ENCODE data around the gene TRAM2. TPM values are rescaled to one million over a fixed set of nuclear protein-coding genes. Genes with fewer than 3 reads are reported as not detected.

TRAM2 gene
- total RNA-seq, 5 donors from 2014 or later (not counting 1 experiment from before 2014, with no cell fraction given): 8.8 to 12.1 (median 9.3) TPM

DNA sequence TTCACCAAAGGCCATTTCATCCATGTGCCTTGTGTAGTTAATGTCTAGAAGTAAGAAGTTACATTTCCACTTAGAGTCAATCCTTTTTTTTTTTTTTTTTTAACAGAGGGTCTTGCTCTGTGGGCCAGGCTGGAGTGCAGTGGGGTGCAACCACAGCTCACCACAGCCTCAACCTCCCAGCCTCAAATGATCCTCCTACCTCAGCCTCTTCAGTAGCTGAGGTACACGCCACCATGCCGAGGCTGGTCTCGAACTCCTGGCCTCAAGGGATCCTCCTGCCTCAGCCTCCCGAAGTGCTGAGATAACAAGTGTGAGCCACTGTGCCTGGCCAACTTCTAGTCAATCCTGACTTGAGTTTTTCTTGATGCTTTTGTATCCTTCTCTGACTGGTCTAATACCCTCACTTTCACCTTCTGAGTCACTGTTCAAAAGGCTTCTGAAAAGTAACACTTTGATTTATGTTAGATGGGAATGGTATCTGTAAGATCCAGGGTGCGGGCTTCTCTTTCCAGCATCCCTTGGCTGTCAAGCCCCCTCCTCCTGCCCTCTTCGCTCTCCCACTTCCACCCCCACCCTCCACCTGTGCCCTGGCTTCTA is 22.1 kb downstream of the TRAM2 start:
- Histone ChIP-seq H3K36me3 (ENCODE audit: control insufficient read depth in 2 of 2, extremely low read depth in 1 of 2, insufficient read depth in 1 of 2, low read length in 1 of 2) (peaks cover 0 to 4% of the 10 kb centered on the region in 2 donors), H3K27ac (ENCODE audit: low read length) (no peak overlapping the region), H3K4me3 (ENCODE audit: control insufficient read depth in 1 of 2, extremely low read depth in 1 of 2, low read length in 1 of 2) (no peak overlapping the region), H3K9me3 (no peaks in the 10 kb centered on the region), H3K4me1 (ENCODE audit: control insufficient read depth in 1 of 2, extremely low read depth in 1 of 2, insufficient read depth in 2 of 2, low read length in 2 of 2) (peaks cover 0 to 15% of the 10 kb centered on the region in 2 experiments), H3K27me3 (replicated peaks in 1 of 2; ENCODE audit: control insufficient read depth in 2 of 2, extremely low read depth in 1 of 2, insufficient read depth in 2 of 2, low read length in 1 of 2) (no peaks in the 10 kb centered on the region)
- no peaks in the 10 kb centered on the region for H3K27me3 Mint-ChIP-seq
- POLR2A ChIA-PET: no interaction called here
- H3K4me3 Mint-ChIP-seq: no peak overlapping the region
- ATAC-seq (replicated peaks in 1 of 4) (no peak), DNase-seq (no peak)
- 95% methylated on average over 5 of the region's 6 CpGs for WGBS (ENCODE audit: insufficient coverage)
- H3K9me3 Mint-ChIP-seq: no peaks in the 10 kb centered on the region
- peaks cover 31 to 47% (median 34%) of the 10 kb centered on the region in 3 donors for H3K4me1 Mint-ChIP-seq
- CTCF ChIA-PET: no interaction called here
- no peak overlapping the region for H3K27ac Mint-ChIP-seq
- H3K36me3 Mint-ChIP-seq: peaks cover 16% of the 10 kb centered on the region

DNA sequence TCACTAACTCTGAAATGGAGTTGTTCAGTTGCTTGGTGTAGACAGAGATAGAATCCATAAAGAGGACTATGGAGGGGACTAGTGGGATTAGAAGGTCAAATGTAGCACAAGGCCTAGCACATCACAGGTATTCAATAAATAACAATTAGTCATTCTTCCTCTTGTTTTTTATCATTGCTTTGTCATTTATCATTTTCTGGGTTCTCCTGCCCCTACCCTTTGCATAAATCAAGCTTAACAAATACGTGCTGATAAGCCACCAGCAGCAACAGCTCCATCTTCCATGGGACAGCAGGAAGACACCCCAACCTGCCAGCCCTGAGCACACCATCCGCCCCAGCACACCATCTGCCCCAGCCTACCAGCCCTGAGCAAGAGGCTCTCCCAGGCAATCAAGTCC is 23.1 kb downstream of the TRAM2 start:
- Histone ChIP-seq H3K27ac (ENCODE audit: low read length) (no peak overlapping the region), H3K4me1 (ENCODE audit: control insufficient read depth in 1 of 2, extremely low read depth in 1 of 2, insufficient read depth in 2 of 2, low read length in 2 of 2) (peaks cover 0 to 15% of the 10 kb centered on the region in 2 experiments), H3K9me3 (no peaks in the 10 kb centered on the region), H3K36me3 (ENCODE audit: control insufficient read depth in 2 of 2, extremely low read depth in 1 of 2, insufficient read depth in 1 of 2, low read length in 1 of 2) (no peaks in the 10 kb centered on the region), H3K4me3 (ENCODE audit: control insufficient read depth in 1 of 2, extremely low read depth in 1 of 2, low read length in 1 of 2) (no peak overlapping the region), H3K27me3 (replicated peaks in 1 of 2; ENCODE audit: control insufficient read depth in 2 of 2, extremely low read depth in 1 of 2, insufficient read depth in 2 of 2, low read length in 1 of 2) (no peaks in the 10 kb centered on the region)
- CTCF ChIA-PET: no interaction called here
- no peaks in the 10 kb centered on the region for H3K27me3 Mint-ChIP-seq
- H3K4me3 Mint-ChIP-seq: no peak overlapping the region
- H3K9me3 Mint-ChIP-seq: no peaks in the 10 kb centered on the region
- peaks cover 15% of the 10 kb centered on the region for H3K36me3 Mint-ChIP-seq
- DNase-seq (no peak), ATAC-seq (replicated peaks in 1 of 4) (no peak)
- H3K4me1 Mint-ChIP-seq: peaks cover 28 to 44% (median 33%) of the 10 kb centered on the region in 3 donors
- H3K27ac Mint-ChIP-seq: no peak overlapping the region
- POLR2A ChIA-PET: no interaction called here
- 77% methylated on average over 2 of the region's 2 CpGs for WGBS (ENCODE audit: insufficient coverage)

DNA sequence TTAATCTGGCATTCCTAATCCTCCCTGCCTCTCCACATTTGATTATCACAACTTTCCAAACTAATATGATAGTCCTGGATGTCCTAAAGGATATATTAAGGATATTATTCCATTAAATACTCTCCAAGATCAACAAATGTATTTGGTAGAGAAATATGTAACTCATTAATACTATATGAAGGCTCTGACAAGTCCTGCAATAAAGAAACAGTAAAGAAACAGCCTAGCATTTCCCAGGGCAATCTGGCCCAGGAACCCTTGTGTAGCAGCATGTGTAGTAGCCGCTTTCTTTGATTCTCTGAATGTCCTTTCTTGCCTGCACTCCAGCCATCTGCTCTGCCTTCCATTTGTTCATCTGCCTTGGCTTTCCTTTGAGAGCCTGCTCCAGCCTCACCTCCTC is 23.7 kb downstream of the TRAM2 start:
- Histone ChIP-seq H3K27ac (ENCODE audit: low read length) (no peak overlapping the region), H3K36me3 (ENCODE audit: control insufficient read depth in 2 of 2, extremely low read depth in 1 of 2, insufficient read depth in 1 of 2, low read length in 1 of 2) (no peaks in the 10 kb centered on the region), H3K4me3 (ENCODE audit: control insufficient read depth in 1 of 2, extremely low read depth in 1 of 2, low read length in 1 of 2) (no peak overlapping the region), H3K4me1 (ENCODE audit: control insufficient read depth in 1 of 2, extremely low read depth in 1 of 2, insufficient read depth in 2 of 2, low read length in 2 of 2) (peaks cover 0 to 15% of the 10 kb centered on the region in 2 experiments), H3K27me3 (replicated peaks in 1 of 2; ENCODE audit: control insufficient read depth in 2 of 2, extremely low read depth in 1 of 2, insufficient read depth in 2 of 2, low read length in 1 of 2) (no peaks in the 10 kb centered on the region), H3K9me3 (no peaks in the 10 kb centered on the region)
- Mint-ChIP-seq H3K4me3 (no peak overlapping the region), H3K36me3 (peaks cover 15% of the 10 kb centered on the region), H3K9me3 (no peaks in the 10 kb centered on the region), H3K27ac (no peak overlapping the region), H3K27me3 (no peaks in the 10 kb centered on the region), H3K4me1 (peaks cover 29 to 43% (median 30%) of the 10 kb centered on the region in 3 donors)
- POLR2A ChIA-PET: interaction anchor here in 1 of 2 donors (0.6 kb wide), 1 partner anchor 125 kb away, joined by 3 read pairs; no protein-coding TSS in a partner anchor
- ATAC-seq (replicated peaks in 1 of 4) (no peak), DNase-seq (no peak)
- WGBS (ENCODE audit: insufficient coverage): 100% methylated on average over 1 of the region's 1 CpG
- CTCF ChIA-PET: interaction anchor here in 1 of 2 donors (0.5 kb wide), 1 partner anchor 1366 kb away, joined by 4 read pairs; no protein-coding TSS in a partner anchor

DNA sequence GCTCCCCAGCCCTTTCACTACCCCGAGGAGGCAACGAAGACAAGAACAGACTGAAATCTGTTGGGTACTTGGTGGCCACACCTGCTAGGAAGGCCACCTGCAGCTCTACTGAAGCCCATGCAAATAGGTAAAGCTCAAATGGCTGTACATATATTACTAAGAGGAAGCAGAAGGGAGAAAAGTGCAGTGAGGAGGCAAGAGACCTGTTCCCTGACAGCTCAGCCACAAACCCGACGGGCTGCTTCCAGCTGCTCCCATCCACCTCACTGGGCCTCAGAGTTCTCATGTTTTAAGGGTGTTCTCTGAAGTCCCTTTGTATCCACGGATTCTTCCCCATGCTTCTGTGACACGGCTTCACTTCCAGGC is 24.6 kb downstream of the TRAM2 start:
- H3K9me3 ChIP-seq: no peaks in the 10 kb centered on the region
- ChIA-PET POLR2A (no interaction called here), CTCF (interaction anchor here (0.5 kb wide), 2 partner anchors 98 to 111 kb away, joined by 3 read pairs; no protein-coding TSS in a partner anchor)
- Mint-ChIP-seq H3K4me3 (no peak overlapping the region), H3K27ac (no peak overlapping the region), H3K4me1 (peaks cover 28 to 52% (median 35%) of the 10 kb centered on the region in 3 donors), H3K9me3 (no peaks in the 10 kb centered on the region), H3K36me3 (peaks cover 14% of the 10 kb centered on the region), H3K27me3 (no peaks in the 10 kb centered on the region)
- H3K27me3 ChIP-seq (replicated peaks in 1 of 2; ENCODE audit: control insufficient read depth in 2 of 2, extremely low read depth in 1 of 2, insufficient read depth in 2 of 2, low read length in 1 of 2): no peaks in the 10 kb centered on the region
- WGBS (ENCODE audit: insufficient coverage): no CpG with 5 or more reads among the region's 6 CpGs
- no peak for ATAC-seq (replicated peaks in 1 of 4)
- H3K36me3 ChIP-seq (ENCODE audit: control insufficient read depth in 2 of 2, extremely low read depth in 1 of 2, insufficient read depth in 1 of 2, low read length in 1 of 2): no peaks in the 10 kb centered on the region
- H3K4me3 ChIP-seq (ENCODE audit: control insufficient read depth in 1 of 2, extremely low read depth in 1 of 2, low read length in 1 of 2): no peak overlapping the region
- no peak for DNase-seq
- H3K4me1 ChIP-seq (ENCODE audit: control insufficient read depth in 1 of 2, extremely low read depth in 1 of 2, insufficient read depth in 2 of 2, low read length in 2 of 2): peaks cover 0 to 15% of the 10 kb centered on the region in 2 experiments
- H3K27ac ChIP-seq (ENCODE audit: low read length): no peak overlapping the region

DNA sequence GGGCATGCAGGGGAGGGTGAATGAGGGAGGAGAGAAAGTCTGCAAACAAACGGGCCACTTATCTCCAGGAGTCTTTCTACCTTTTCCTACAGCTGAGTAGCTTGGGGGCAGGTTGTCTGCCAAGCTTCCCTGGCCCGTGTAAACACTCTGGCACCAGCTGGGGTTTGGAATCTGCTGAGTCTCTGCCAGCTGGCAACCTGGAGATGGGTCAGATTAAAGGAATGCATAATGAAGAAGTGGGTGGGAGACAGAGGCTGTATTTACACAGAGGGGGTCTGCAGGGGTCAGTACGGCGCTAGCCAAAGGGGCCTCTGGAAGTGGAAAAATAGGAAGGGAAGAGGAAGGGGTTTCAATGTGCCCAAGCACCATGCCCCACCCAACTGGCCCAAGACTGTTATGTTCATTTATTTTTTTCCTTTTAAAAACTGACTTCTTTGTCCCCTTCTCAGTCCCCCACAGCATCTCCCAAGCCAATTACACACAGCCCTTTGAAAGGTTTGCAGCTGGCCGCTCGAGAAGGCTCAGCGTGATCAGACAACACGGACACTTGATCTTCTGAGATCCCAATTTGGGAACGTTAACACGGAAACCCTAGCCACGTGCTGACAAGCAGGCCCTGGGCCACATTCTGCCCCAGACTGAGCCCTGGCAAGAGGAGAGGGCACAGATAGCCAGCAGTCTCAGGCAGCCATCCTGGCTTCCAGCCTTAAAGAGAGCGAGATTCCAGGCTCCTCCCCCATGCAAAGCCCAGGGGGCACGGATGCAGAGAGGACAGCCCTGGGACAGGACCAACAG is 25.2 kb downstream of the TRAM2 start:
- Mint-ChIP-seq H3K36me3 (peaks cover 12% of the 10 kb centered on the region), H3K4me1 (peaks cover 29 to 54% (median 40%) of the 10 kb centered on the region in 3 donors), H3K27ac (no peak overlapping the region), H3K4me3 (no peak overlapping the region), H3K27me3 (no peaks in the 10 kb centered on the region), H3K9me3 (no peaks in the 10 kb centered on the region)
- Histone ChIP-seq H3K36me3 (ENCODE audit: control insufficient read depth in 2 of 2, extremely low read depth in 1 of 2, insufficient read depth in 1 of 2, low read length in 1 of 2) (no peaks in the 10 kb centered on the region), H3K9me3 (no peaks in the 10 kb centered on the region), H3K4me1 (ENCODE audit: control insufficient read depth in 1 of 2, extremely low read depth in 1 of 2, insufficient read depth in 2 of 2, low read length in 2 of 2) (peaks cover 0 to 15% of the 10 kb centered on the region in 2 experiments), H3K4me3 (ENCODE audit: control insufficient read depth in 1 of 2, extremely low read depth in 1 of 2, low read length in 1 of 2) (no peak overlapping the region), H3K27ac (ENCODE audit: low read length) (no peak overlapping the region), H3K27me3 (replicated peaks in 1 of 2; ENCODE audit: control insufficient read depth in 2 of 2, extremely low read depth in 1 of 2, insufficient read depth in 2 of 2, low read length in 1 of 2) (no peaks in the 10 kb centered on the region)
- no peak for DNase-seq
- no peak for ATAC-seq (replicated peaks in 1 of 4)
- POLR2A ChIA-PET: no interaction called here
- CTCF ChIA-PET: no interaction called here
- WGBS (ENCODE audit: insufficient coverage): 84% methylated on average over 9 of the region's 13 CpGs

DNA sequence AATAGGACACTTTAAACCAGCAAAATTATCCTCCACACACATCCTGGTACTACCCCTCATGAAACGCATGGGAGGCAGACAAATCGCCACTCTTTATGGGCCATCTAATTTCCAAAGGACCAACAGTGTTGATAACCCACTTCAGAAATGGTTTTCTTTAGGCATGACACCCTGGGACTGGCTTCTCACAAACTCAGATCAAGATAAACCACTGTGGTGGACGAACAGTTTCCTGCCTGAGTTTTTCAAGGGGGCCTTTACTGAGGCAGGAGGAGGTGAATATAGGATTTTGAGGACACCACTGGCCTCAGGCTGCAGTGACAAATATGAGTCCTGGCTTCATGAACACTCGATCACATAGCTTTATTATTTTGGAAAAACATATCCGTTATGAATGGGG is 26.0 kb downstream of the TRAM2 start:
- DNase-seq: no peak
- no peak overlapping the region for H3K27ac Mint-ChIP-seq
- 100% methylated on average over 1 of the region's 5 CpGs for WGBS (ENCODE audit: insufficient coverage)
- H3K4me1 ChIP-seq (ENCODE audit: control insufficient read depth in 1 of 2, extremely low read depth in 1 of 2, insufficient read depth in 2 of 2, low read length in 2 of 2): peaks cover 0 to 15% of the 10 kb centered on the region in 2 experiments
- no peaks in the 10 kb centered on the region for H3K9me3 Mint-ChIP-seq
- no peaks in the 10 kb centered on the region for H3K9me3 ChIP-seq
- H3K4me1 Mint-ChIP-seq: peaks cover 35 to 58% (median 46%) of the 10 kb centered on the region in 3 donors
- no peaks in the 10 kb centered on the region for H3K36me3 ChIP-seq (ENCODE audit: control insufficient read depth in 2 of 2, extremely low read depth in 1 of 2, insufficient read depth in 1 of 2, low read length in 1 of 2)
- no peak overlapping the region for H3K4me3 ChIP-seq (ENCODE audit: control insufficient read depth in 1 of 2, extremely low read depth in 1 of 2, low read length in 1 of 2)
- ATAC-seq (replicated peaks in 1 of 4): no peak
- no peaks in the 10 kb centered on the region for H3K27me3 ChIP-seq (replicated peaks in 1 of 2; ENCODE audit: control insufficient read depth in 2 of 2, extremely low read depth in 1 of 2, insufficient read depth in 2 of 2, low read length in 1 of 2)
- no peaks in the 10 kb centered on the region for H3K27me3 Mint-ChIP-seq
- H3K36me3 Mint-ChIP-seq: peaks cover 19% of the 10 kb centered on the region
- H3K4me3 Mint-ChIP-seq: no peak overlapping the region
- H3K27ac ChIP-seq (ENCODE audit: low read length): no peak overlapping the region
- POLR2A ChIA-PET: no interaction called here
- CTCF ChIA-PET: no interaction called here
